OCI-LY1 (cell line): ENCODE data around the gene PDHX.

ENCODE experiments used
- H2AFZ ChIP-seq: fragments of 200-600 bp; sonication (generic), shearing (Covaris generic); 2 replicates; pipeline ENCODE4 v1.6.0; 2014; ENCODE audit warnings: antibody characterized with exemption, mild to moderate bottlenecking, low read length
- H3F3A ChIP-seq: fragments of 200-600 bp; sonication (generic), shearing (Covaris generic); 2 replicates; pipeline ENCODE4 v1.6.0; 2014; ENCODE audit warnings: mild to moderate bottlenecking, antibody characterized with exemption, low read length, moderate library complexity; ENCODE audit not compliant: insufficient read depth
- H3K27ac ChIP-seq: fragments of 200-600 bp; sonication (generic); 2 replicates; pipeline ENCODE4 v1.5.1; 2014; ENCODE audit warnings: low read length, mixed run types, mild to moderate bottlenecking, low read depth; ENCODE audit not compliant: poor library complexity, severe bottlenecking
- H3K27me3 ChIP-seq: fragments of 200-600 bp; sonication (generic); 2 replicates; pipeline ENCODE4 v1.6.0; 2014; ENCODE audit warnings: antibody characterized with exemption, mild to moderate bottlenecking, low read length, moderate library complexity; ENCODE audit not compliant: insufficient read depth
- H3K36me3 ChIP-seq: fragments of 200-600 bp; sonication (generic); 2 replicates; pipeline ENCODE4 v1.6.1; 2014; ENCODE audit warnings: mild to moderate bottlenecking, antibody characterized with exemption, low read length, moderate library complexity, mixed read lengths; ENCODE audit not compliant: insufficient read depth
- H3K4me1 ChIP-seq: fragments of 200-600 bp; sonication (generic); 2 replicates; pipeline ENCODE4 v1.5.1; 2014; ENCODE audit warnings: mild to moderate bottlenecking, low read length, moderate library complexity; ENCODE audit not compliant: insufficient read depth, severe bottlenecking
- H3K4me2 ChIP-seq: fragments of 200-600 bp; sonication (generic), shearing (Covaris generic); 2 replicates; pipeline ENCODE4 v1.6.1; 2014; ENCODE audit warnings: low read length
- H3K4me3 ChIP-seq: fragments of 200-600 bp; sonication (generic); 2 replicates; pipeline ENCODE4 v1.5.1; 2014; ENCODE audit warnings: low read length, low read depth, mild to moderate bottlenecking, mixed read lengths; ENCODE audit not compliant: poor library complexity, severe bottlenecking
- H3K79me2 ChIP-seq: fragments of 200-600 bp; shearing (Covaris generic); 2 replicates; pipeline ENCODE4 v1.6.1; 2016; ENCODE audit warnings: mixed run types, low read length, mixed read lengths; ENCODE audit not compliant: insufficient read depth
- H3K9ac ChIP-seq: fragments of 200-600 bp; sonication (generic), shearing (Covaris generic); 2 replicates; pipeline ENCODE4 v1.6.1; 2014; ENCODE audit warnings: mild to moderate bottlenecking, low read length, mixed read lengths
- H3K9me2 ChIP-seq: fragments of 200-600 bp; sonication (generic), shearing (Covaris generic); 2 replicates; pipeline ENCODE4 v1.6.1; 2014; ENCODE audit warnings: low read depth, mild to moderate bottlenecking, low read length, mixed read lengths
- H3K9me3 ChIP-seq: fragments of 200-600 bp; shearing (Covaris generic); 2 replicates; pipeline ENCODE4 v1.6.1; 2014; ENCODE audit warnings: low read length, mixed read lengths
- H4K20me1 ChIP-seq: fragments of 200-600 bp; sonication (generic), shearing (Covaris generic); 2 replicates; pipeline ENCODE4 v1.6.0; 2016; ENCODE audit warnings: mild to moderate bottlenecking, low read length; ENCODE audit not compliant: insufficient read depth
- EZH2 ChIP-seq: fragments of 200-600 bp; sonication (generic), shearing (Covaris generic); IDR thresholded peaks from 2 replicates; pipeline ENCODE4 v1.8.0; 2017; ENCODE audit warnings: borderline replicate concordance, mixed run types, mild to moderate bottlenecking, antibody characterized with exemption, low read length, moderate library complexity, mixed read lengths
- TF ChIP-seq, protein P1 (sequence below): fragments of 200-600 bp; sonication (generic), shearing (Covaris generic); IDR thresholded peaks from 2 replicates; pipeline ENCODE4 v1.5.1; 2017; ENCODE audit warnings: mild to moderate bottlenecking, antibody characterized with exemption, low read length, moderate library complexity, mixed read lengths

The PDHX gene

GRCh38 chr11:34963351-34963750 is 46.9 kb downstream of the PDHX start:
- H4K20me1 ChIP-seq, result no peaks in the 10 kb centered on the region
- no peak overlapping the region for H3K9ac ChIP-seq
- H2AFZ ChIP-seq, result no peak overlapping the region
- H3K9me2 ChIP-seq, result no peaks in the 10 kb centered on the region
- no peak overlapping the region for H3K4me2 ChIP-seq
- no peak overlapping the region for H3K27ac ChIP-seq
- no peaks in the 10 kb centered on the region for H3K4me1 ChIP-seq
- H3F3A ChIP-seq, result no peaks in the 10 kb centered on the region
- no peaks in the 10 kb centered on the region for H3K79me2 ChIP-seq
- H3K27me3 ChIP-seq, result no peaks in the 10 kb centered on the region
- H3K4me3 ChIP-seq, result no peak overlapping the region
- TF ChIP-seq EZH2, result no peak
- TF ChIP-seq, protein P1, sequence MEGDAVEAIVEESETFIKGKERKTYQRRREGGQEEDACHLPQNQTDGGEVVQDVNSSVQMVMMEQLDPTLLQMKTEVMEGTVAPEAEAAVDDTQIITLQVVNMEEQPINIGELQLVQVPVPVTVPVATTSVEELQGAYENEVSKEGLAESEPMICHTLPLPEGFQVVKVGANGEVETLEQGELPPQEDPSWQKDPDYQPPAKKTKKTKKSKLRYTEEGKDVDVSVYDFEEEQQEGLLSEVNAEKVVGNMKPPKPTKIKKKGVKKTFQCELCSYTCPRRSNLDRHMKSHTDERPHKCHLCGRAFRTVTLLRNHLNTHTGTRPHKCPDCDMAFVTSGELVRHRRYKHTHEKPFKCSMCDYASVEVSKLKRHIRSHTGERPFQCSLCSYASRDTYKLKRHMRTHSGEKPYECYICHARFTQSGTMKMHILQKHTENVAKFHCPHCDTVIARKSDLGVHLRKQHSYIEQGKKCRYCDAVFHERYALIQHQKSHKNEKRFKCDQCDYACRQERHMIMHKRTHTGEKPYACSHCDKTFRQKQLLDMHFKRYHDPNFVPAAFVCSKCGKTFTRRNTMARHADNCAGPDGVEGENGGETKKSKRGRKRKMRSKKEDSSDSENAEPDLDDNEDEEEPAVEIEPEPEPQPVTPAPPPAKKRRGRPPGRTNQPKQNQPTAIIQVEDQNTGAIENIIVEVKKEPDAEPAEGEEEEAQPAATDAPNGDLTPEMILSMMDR, result no peak
- peaks cover 21% of the 10 kb centered on the region for H3K36me3 ChIP-seq
- H3K9me3 ChIP-seq, result no peaks in the 10 kb centered on the region

- H3K27me3 ChIP-seq, result no peaks in the 10 kb centered on the region
- H3K4me3 ChIP-seq, result no peak overlapping the region
- no peak overlapping the region for H2AFZ ChIP-seq
- H3F3A ChIP-seq, result no peaks in the 10 kb centered on the region
- H3K9me3 ChIP-seq, result no peaks in the 10 kb centered on the region
- H3K79me2 ChIP-seq, result no peaks in the 10 kb centered on the region
- no peak overlapping the region for H3K9ac ChIP-seq
- TF ChIP-seq, protein P1, result no peak
- TF ChIP-seq EZH2, result no peak
- no peak overlapping the region for H3K27ac ChIP-seq
- H3K9me2 ChIP-seq, result no peaks in the 10 kb centered on the region
- no peaks in the 10 kb centered on the region for H3K4me1 ChIP-seq
- H3K4me2 ChIP-seq, result no peak overlapping the region
- peaks cover 19% of the 10 kb centered on the region for H3K36me3 ChIP-seq
- H4K20me1 ChIP-seq, result no peaks in the 10 kb centered on the region
These were observed 48.4 kb downstream of the PDHX start for GRCh38 chr11:34964610-34965331.

GRCh38 chr11:34968862-34969261 is 52.4 kb downstream of the PDHX start:
- no peaks in the 10 kb centered on the region for H3K79me2 ChIP-seq

More at GRCh38 chr11:34968862-34969261, 52.4 kb downstream of the PDHX start:
- no peak overlapping the region for H3K4me3 ChIP-seq
- H4K20me1 ChIP-seq, result no peaks in the 10 kb centered on the region
- no peaks in the 10 kb centered on the region for H3F3A ChIP-seq
- H3K9me2 ChIP-seq, result no peaks in the 10 kb centered on the region
- H3K9ac ChIP-seq, result no peak overlapping the region
- no peaks in the 10 kb centered on the region for H3K27me3 ChIP-seq
- no peaks in the 10 kb centered on the region for H3K4me1 ChIP-seq
- H3K36me3 ChIP-seq, result peaks cover 52% of the 10 kb centered on the region
- no peak overlapping the region for H3K27ac ChIP-seq
- no peaks in the 10 kb centered on the region for H3K9me3 ChIP-seq
- TF ChIP-seq EZH2, result no peak
- TF ChIP-seq, protein P1, result no peak
- H2AFZ ChIP-seq, result no peak overlapping the region
- no peak overlapping the region for H3K4me2 ChIP-seq
